Neural cell (in vitro differentiated cells): ENCODE data around the gene RTP5.

ENCODE experiments used
- EP300 ChIP-seq: fragments of 450-650 bp; conservative IDR thresholded peaks from 2 replicates; pipeline ENCODE4 v1.6.1; 2014; ENCODE audit warnings: antibody characterized with exemption, mild to moderate bottlenecking, moderate library complexity; ENCODE audit not compliant: poor library complexity, severe bottlenecking
- EZH2 ChIP-seq: fragments of 200-600, 300-800 bp; shearing (Covaris generic), sonication (generic); IDR thresholded peaks from 2 replicates; pipeline ENCODE4 v1.6.1; 2014; ENCODE audit warnings: antibody characterized with exemption, low read length, borderline replicate concordance, mild to moderate bottlenecking; ENCODE audit not compliant: insufficient read depth, poor library complexity, severe bottlenecking
- MXI1 ChIP-seq: fragments of 450-650 bp; conservative IDR thresholded peaks from 2 replicates; pipeline ENCODE4 v1.6.1; 2014; ENCODE audit warnings: antibody characterized with exemption, mild to moderate bottlenecking; ENCODE audit not compliant: poor library complexity, severe bottlenecking
- RAD21 ChIP-seq: fragments of 450-650 bp; conservative IDR thresholded peaks from 2 replicates; pipeline ENCODE4 v1.6.1; 2014; ENCODE audit warnings: antibody characterized with exemption, mild to moderate bottlenecking, moderate library complexity
- SMC3 ChIP-seq: fragments of 450-650 bp; conservative IDR thresholded peaks from 2 replicates; pipeline ENCODE4 v1.6.1; 2014; ENCODE audit warnings: antibody characterized with exemption, mild to moderate bottlenecking, moderate library complexity; ENCODE audit not compliant: poor library complexity
- TF ChIP-seq, protein P1 (sequence below): fragments of 450-650 bp; IDR thresholded peaks from 2 replicates; pipeline ENCODE4 v1.5.1; 2014; ENCODE audit warnings: antibody characterized with exemption, mild to moderate bottlenecking, moderate library complexity; ENCODE audit not compliant: poor library complexity, severe bottlenecking
- TF ChIP-seq, protein P2 (sequence below): IDR thresholded peaks from 2 replicates; pipeline ENCODE4 v1.6.1; 2012; ENCODE audit warnings: borderline replicate concordance

DNA sequence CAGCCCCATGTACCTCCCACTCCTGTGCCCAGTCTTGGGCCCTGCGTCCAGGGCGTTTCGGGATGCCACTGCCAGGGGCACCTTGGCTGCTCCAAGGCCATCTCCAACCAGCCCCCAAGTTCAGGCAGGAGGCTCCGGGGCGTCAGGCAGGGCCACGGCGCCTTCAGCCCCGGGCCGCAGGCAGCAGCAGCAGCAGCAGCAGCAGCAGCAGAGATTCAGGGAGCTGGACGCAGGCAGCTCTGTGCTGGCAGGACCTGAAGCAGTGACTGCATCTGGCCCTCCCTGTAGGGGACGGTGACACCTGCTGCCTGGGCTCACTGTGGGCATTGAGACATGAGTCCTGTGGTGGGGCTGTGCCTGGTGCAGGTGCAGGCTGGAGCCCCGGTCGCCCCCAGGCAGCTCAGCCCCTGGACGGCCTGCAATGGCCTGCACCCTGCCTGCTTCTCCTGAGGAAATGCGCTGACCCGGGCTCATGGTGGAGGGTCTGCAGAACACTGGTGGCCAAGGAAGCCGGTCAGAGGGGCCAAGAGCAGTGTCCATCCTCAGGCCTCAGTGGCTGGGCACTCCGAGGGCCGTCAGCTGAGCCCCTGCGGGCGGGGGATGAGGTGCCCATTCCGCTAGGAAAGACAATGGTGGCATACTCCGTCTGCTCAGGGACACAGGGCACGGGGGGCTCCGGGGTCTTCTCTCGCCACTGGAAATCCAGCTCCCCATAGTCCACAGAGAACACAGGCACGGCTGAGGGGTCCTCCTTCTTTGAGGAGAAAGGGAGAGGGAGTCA lies 18.8 kb upstream of the RTP5 start:
- TF ChIP-seq MXI1 (no peak), EP300 (no peak), RAD21 (no peak), EZH2 (no peak), SMC3 (no peak)
- TF ChIP-seq, protein P1, sequence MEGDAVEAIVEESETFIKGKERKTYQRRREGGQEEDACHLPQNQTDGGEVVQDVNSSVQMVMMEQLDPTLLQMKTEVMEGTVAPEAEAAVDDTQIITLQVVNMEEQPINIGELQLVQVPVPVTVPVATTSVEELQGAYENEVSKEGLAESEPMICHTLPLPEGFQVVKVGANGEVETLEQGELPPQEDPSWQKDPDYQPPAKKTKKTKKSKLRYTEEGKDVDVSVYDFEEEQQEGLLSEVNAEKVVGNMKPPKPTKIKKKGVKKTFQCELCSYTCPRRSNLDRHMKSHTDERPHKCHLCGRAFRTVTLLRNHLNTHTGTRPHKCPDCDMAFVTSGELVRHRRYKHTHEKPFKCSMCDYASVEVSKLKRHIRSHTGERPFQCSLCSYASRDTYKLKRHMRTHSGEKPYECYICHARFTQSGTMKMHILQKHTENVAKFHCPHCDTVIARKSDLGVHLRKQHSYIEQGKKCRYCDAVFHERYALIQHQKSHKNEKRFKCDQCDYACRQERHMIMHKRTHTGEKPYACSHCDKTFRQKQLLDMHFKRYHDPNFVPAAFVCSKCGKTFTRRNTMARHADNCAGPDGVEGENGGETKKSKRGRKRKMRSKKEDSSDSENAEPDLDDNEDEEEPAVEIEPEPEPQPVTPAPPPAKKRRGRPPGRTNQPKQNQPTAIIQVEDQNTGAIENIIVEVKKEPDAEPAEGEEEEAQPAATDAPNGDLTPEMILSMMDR, result no peak
- TF ChIP-seq, protein P2, sequence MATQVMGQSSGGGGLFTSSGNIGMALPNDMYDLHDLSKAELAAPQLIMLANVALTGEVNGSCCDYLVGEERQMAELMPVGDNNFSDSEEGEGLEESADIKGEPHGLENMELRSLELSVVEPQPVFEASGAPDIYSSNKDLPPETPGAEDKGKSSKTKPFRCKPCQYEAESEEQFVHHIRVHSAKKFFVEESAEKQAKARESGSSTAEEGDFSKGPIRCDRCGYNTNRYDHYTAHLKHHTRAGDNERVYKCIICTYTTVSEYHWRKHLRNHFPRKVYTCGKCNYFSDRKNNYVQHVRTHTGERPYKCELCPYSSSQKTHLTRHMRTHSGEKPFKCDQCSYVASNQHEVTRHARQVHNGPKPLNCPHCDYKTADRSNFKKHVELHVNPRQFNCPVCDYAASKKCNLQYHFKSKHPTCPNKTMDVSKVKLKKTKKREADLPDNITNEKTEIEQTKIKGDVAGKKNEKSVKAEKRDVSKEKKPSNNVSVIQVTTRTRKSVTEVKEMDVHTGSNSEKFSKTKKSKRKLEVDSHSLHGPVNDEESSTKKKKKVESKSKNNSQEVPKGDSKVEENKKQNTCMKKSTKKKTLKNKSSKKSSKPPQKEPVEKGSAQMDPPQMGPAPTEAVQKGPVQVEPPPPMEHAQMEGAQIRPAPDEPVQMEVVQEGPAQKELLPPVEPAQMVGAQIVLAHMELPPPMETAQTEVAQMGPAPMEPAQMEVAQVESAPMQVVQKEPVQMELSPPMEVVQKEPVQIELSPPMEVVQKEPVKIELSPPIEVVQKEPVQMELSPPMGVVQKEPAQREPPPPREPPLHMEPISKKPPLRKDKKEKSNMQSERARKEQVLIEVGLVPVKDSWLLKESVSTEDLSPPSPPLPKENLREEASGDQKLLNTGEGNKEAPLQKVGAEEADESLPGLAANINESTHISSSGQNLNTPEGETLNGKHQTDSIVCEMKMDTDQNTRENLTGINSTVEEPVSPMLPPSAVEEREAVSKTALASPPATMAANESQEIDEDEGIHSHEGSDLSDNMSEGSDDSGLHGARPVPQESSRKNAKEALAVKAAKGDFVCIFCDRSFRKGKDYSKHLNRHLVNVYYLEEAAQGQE, result no peak
